T47D (cell line): Measurements from ENCODE around the gene MRPL48.

Source experiments
- DNase-seq, 2 experiments: peaks; one replicate each; pipeline versions ENCODE4 v3.0.0 to v3.0.0-alpha.2; 2011 to 2012; ENCODE audit warnings: low read depth in 1 of 2, low spot score in 1 of 2
- JUND ChIP-seq: IDR thresholded peaks from 2 replicates; pipeline ENCODE4 v1.6.1; 2012; ENCODE audit warnings: low read depth
- in situ Hi-C: cut with HindIII; loops from 2 replicates; pipeline ENCODE4 v1.10.0; 2016; ENCODE audit warnings: low sequenced_read_pairs, low pct_unique_long_range_greater_than_20kb

Gene MRPL48

DNA sequence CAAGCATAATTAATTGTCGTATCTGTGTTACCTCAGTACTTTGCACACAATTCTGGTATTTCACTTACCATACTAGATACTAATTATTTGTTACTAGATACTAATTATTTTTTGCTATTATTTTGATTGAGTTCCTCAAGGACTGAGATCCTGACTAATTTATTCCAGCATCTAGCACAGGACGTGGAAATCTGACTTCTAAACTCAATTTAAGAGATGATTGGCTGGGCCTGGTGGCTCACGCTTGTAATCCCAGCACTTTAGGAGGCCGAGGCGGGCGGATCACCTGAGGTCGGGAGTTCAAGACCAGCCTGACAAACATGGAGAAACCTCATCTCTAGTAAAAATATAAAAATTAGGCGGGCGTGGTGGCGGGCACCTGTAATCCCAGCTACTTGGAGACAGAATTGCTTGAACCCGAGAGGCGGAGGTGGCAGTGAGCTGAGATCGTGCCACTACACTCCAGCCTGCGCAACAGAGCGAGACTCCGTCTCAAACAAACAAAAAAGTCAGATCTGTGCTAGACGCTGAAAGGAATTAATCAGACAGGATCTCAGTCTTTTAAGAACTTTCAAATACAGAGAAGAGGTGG is 527 bp upstream of the MRPL48 start:
- TF ChIP-seq JUND, result no peak
- DNase-seq, result no peak
- in situ Hi-C loops, result no loop called here

DNA sequence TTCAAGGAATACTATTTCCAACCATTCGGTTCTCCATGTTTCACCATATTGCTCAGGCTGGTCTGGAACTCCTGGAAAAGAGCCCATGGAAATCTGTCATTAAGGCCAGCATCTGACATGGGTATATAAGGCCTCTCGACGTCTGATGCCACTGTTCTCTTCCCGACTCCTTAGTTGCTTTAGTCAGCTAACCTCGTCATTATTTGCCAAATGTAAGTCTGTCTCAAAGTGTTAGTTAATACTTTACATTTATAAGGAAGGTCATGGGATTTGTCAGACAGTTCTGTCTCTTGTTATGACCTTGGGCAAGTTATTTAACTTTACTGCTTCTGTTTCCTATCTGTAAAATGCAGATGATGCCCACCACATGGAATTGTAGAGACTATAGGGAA is 1.6 kb downstream of the MRPL48 start:
- no peak for DNase-seq
- no peak for TF ChIP-seq JUND
- in situ Hi-C loops, result no loop called here

DNA sequence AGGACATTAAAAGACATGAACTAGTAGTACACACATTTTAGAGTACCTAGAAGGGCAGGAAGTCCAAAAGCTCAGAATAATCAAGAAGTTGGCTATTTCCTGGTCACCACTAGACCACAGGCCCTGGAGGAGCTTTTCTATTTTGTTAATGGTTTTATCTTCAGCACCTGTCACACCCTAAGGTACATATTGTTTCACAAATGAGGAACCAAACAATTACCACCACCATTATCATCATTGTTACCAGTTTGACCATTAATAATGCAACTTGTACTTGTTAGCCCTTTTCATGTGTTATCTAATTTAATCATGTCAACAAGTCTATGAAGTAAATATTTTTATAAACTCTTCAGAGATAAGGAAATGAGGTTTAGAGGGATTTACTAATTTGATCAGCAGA is 4.9 kb downstream of the MRPL48 start:
- DNase-seq, result no peak
- in situ Hi-C loops, result no loop called here
- no peak for TF ChIP-seq JUND

DNA sequence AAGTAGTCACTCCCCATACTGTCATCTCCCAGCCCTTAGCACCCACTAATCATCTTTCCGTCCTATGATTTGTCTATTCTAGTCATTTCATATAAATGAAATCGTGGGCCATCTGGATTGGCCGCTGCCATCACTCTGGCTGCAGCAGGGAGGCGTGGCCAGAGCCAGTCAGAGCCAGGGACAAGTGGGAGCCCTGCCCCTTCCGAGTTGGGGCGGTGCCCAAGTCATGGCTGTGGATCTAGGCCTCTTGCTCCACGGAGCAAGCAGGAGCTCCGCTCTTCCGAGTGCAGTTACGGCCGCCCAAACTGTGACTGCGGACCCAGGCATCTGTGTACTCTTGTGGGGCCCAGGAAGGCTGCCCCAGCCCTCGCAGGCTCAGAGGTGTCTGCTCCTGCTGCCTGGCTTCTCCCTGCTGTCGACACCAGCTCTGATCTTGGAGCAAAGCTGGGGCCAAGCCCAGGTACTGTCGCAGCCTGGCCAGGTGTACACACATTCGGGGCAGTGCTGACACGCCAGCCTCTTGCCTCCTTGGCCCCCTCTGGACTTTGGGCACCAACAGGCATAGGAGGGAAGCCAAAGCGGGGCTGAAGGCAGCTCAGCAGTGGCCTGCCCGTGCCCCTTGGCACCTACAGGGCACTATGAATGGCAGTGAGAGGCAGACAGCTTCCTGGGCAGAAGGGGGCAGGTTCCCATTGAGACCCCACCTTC is 8.4 kb downstream of the MRPL48 start:
- in situ Hi-C loops, result no loop called here
- peak in 1 of 2 experiments; percentile 23 for DNase-seq
- TF ChIP-seq JUND, result no peak

DNA sequence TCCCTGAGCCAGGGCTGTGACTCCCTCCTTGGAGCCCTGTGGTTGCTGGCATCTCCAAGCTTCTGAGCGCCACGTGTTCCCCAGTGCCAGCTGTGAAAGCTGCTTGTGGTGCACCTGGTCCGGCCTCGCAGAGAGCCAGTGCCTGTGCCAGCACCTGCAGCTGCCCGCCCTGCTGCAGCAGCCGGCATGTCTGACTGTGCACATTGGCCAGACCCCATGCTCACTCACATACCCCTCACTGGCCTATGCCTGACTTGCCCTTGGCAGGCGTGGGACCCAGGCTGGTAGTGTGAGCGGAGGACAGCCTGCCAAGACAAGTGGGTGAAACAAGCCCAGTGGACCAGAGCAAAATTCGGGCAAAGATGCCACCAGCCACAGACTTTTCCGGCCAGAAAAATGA is 9.8 kb downstream of the MRPL48 start:
- no peak for DNase-seq
- TF ChIP-seq JUND, result no peak
- in situ Hi-C loops, result no loop called here

DNA sequence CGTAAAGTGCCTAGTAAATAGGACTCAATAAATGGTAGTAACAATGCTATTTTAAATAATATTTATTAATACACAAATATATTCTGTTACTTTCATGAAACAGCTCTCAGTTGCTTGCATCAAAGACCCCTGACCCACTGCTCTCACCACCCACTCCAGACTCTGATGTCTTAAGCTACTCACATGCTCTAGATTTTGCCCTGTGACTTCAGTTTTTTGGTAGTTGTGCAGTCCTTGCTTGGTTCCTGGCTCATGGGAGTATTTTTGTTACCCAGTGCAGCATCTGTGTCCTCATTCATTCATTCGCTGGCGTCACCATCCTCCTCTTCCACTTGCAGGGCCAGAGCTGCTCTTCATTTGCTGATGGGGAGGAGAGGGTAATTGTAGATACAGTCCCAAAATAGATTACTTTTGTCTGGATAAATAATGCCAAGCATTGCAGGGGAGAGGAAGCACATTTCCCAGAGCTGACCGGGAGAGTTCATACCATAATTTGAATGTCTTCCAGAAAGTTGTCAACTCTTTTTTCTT is 12.7 kb downstream of the MRPL48 start:
- TF ChIP-seq JUND, result no peak
- in situ Hi-C loops, result no loop called here
- no peak for DNase-seq

DNA sequence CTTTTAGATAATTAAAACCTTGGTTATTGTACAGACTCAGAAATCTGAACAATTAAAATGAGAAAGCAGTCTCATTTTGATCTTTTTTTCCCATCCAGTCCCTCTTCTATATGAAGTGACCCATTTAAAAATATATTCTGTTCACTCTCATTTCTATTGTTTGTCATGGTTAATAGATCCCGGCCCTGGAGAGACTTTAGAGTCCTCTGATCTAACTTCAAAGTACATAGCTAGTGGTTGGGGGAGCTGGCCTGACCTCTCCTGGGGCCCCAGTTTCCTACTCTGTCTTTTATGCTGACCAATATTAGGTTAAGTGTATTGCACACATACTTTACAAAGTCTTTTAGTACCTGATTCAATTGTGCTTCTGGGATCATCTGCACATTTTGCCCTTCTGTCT is 13.5 kb downstream of the MRPL48 start:
- in situ Hi-C loops, result no loop called here

DNA sequence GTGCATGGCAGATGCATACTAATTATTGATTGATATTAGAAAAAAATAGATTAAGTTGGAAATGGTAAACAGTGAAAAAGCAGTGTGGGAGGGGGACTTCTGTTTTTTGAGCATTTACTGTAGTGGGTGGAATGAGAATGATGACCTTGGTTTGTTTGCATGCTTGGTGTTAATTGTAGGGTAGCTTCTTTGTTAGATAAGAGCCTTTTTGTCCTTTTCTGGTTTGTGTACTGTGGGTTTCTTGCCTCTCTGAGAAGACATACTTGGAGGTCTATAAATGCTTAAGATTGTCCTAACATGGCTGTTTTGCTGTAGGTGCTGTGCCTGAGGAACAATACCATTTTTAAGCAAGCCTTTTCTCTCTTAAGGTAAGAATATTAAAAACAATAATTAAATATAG is 17.0 kb downstream of the MRPL48 start:
- no peak for TF ChIP-seq JUND
- in situ Hi-C loops, result no loop called here
- DNase-seq, result no peak

More for the DNA sequence above, 13.5 kb downstream of the MRPL48 start:
- no peak for TF ChIP-seq JUND
- no peak for DNase-seq

DNA sequence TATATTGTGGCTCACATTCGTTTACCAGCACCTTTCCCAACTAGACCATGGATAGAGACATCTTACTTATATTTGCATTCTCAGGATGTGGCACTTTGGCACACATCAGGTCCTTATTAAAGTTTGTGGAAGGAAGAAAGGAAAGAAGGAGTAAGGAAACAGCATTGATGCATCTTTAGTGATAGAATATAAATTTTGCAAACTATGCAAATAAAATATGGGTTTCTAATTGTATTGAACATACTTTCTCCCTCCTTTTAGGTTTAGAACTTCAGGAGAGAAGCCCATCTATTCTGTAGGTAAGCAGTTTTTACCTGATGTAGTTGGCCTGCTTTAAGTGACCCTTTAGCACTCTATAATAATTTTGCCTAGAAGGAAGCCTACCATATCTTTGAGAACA is 20.4 kb downstream of the MRPL48 start:
- no peak for TF ChIP-seq JUND
- DNase-seq, result no peak
- in situ Hi-C loops, result no loop called here

DNA sequence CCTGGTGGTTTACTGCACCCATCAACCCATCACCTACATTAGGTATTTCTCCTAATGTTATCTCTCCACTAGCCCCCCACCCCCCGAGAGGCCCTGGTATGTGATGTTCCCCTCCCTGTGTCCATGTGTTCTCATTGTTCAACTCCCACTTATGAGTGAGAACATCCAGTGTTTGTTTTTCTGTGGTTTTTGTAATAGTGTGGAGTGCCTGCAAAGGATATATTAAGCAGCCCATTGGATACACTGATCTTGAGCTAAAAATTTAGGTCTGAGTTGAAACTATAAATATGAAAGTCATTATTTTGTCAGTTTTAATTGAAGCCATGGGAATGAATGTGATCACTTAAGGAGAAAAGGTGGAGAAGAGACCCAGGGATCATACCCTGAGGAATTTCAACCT is 23.0 kb downstream of the MRPL48 start:
- in situ Hi-C loops, result no loop called here
- TF ChIP-seq JUND, result no peak

DNA sequence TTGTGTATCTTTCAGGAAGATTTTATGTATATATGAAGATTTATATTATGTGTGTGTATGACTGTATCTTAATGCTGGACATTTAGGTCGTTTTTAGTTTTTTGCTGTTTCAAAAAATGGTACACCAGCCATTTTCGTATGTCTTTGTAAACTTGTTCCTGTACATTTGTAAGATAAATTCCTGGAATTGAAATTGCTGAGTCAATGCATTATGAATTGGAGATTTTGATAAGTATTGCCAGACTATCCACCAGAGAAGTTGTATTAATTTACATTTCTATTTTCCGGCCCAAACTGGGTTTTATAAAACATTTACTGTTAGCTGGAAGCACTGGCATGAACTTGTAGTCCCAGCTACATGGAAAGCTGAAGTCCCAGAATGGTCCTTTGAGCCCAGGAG is 24.6 kb downstream of the MRPL48 start:
- in situ Hi-C loops, result no loop called here
- TF ChIP-seq JUND, result no peak
- no peak for DNase-seq

More for the DNA sequence above, 23.0 kb downstream of the MRPL48 start:
- DNase-seq, result no peak

DNA sequence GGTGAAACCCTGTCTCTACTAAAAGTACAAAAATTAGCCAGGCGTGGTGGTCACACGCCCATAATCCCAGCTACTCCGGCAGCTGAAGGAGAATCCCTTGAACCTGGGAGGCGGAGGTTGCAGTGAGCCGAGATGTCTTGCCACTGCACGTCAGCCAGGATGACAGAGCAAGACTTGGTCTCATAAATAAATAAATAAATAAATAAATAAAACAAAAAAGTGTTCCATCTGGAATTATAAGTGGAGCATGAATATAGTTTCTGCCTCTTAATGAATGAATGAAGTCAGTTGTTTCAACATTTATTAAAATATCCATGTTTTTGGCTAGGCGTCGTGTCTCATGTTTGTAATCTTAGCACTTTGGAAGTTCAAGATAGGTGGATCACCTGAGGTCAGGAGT is 27.1 kb downstream of the MRPL48 start:
- in situ Hi-C loops, result no loop called here
- no peak for DNase-seq
- TF ChIP-seq JUND, result no peak

DNA sequence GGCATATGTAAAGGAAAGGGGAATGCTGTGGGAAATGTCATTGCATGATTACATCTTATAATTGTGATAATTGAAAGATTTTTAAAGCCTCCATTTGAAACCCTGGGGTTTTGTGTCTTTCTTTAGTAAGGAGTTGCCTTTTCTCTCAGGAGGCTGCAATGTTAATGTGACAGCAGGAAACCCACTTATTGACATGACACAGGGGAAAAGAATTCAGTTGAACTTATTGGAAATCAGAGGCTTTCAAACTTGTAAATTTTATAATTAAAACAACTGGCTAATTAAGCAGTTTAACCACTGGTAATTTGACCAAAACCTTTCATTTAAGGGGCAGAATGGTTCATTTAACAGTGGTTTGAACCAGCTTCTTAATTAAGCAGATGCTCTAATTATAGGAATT is 31.2 kb downstream of the MRPL48 start:
- no peak for TF ChIP-seq JUND
- no peak for DNase-seq
- in situ Hi-C loops, result no loop called here
